HAP-1 (cell line): ENCODE data around the gene GET4.

Experiments used
- DNase-seq, 2 experiments: peaks; one replicate each; pipeline ENCODE4 v3.0.0-alpha.2; 2016 to 2020; ENCODE audit warnings: low spot score in 2 of 2
- H3K27me3 ChIP-seq: fragments of 250-450 bp; sonication (Bioruptor Pico); 2 replicates; pipeline ENCODE4 v1.5.1; 2020; ENCODE audit warnings: low read depth, mild to moderate bottlenecking, moderate library complexity
- H3K36me3 ChIP-seq: fragments of 250-450 bp; sonication (Bioruptor Pico); replicated peaks from 2 replicates; pipeline ENCODE4 v1.5.1; 2020; ENCODE audit warnings: mild to moderate bottlenecking
- H3K4me1 ChIP-seq: fragments of 250-450 bp; sonication (Bioruptor Pico); 2 replicates; pipeline ENCODE4 v1.5.1; 2020; ENCODE audit warnings: mild to moderate bottlenecking
- H3K4me3 ChIP-seq: fragments of 250-450 bp; sonication (Bioruptor Pico); 2 replicates; pipeline ENCODE4 v1.5.1; 2020; ENCODE audit warnings: mild to moderate bottlenecking, moderate library complexity
- H3K9me3 ChIP-seq: fragments of 250-450 bp; sonication (Bioruptor Pico); 2 replicates; pipeline ENCODE4 v1.5.1; 2020; ENCODE audit warnings: mild to moderate bottlenecking, moderate library complexity
- in situ Hi-C: fragments of 300-500 bp; cut with MboI; formaldehyde crosslinking; loops from 3 replicates; pipeline ENCODE4 v1.14.3; 2020; ENCODE audit warnings: low sequenced_read_pairs, inconsistent platforms, mixed read lengths

The GET4 gene

GRCh38 chr7:929311-929711 is 53.0 kb downstream of the GET4 start:
- H3K36me3 ChIP-seq: no peaks in the 10 kb centered on the region
- H3K27me3 ChIP-seq: no peaks in the 10 kb centered on the region
- no peak for DNase-seq
- no peak overlapping the region for H3K4me3 ChIP-seq
- in situ Hi-C loops: no loop called here
- H3K9me3 ChIP-seq: no peaks in the 10 kb centered on the region
- no peaks in the 10 kb centered on the region for H3K4me1 ChIP-seq

GRCh38 chr7:930975-931758 is 54.8 kb downstream of the GET4 start:
- H3K9me3 ChIP-seq: no peaks in the 10 kb centered on the region
- H3K36me3 ChIP-seq: no peaks in the 10 kb centered on the region
- H3K4me1 ChIP-seq: no peaks in the 10 kb centered on the region
- no peak overlapping the region for H3K4me3 ChIP-seq
- no peak for DNase-seq
- H3K27me3 ChIP-seq: no peaks in the 10 kb centered on the region
- in situ Hi-C loops: no loop called here

- in situ Hi-C loops: no loop called here
- Histone ChIP-seq H3K36me3 (no peaks in the 10 kb centered on the region), H3K4me1 (no peaks in the 10 kb centered on the region), H3K9me3 (no peaks in the 10 kb centered on the region), H3K4me3 (no peak overlapping the region), H3K27me3 (no peaks in the 10 kb centered on the region)
- no peak for DNase-seq
Observed at GRCh38 chr7:931871-932650, 55.7 kb downstream of the GET4 start.

- no peak for DNase-seq
- in situ Hi-C loops: no loop called here
- Histone ChIP-seq H3K9me3 (no peaks in the 10 kb centered on the region), H3K36me3 (no peaks in the 10 kb centered on the region), H3K4me1 (no peaks in the 10 kb centered on the region), H3K27me3 (no peaks in the 10 kb centered on the region), H3K4me3 (no peak overlapping the region)
Observed at GRCh38 chr7:932651-932975, 56.3 kb downstream of the GET4 start.

GRCh38 chr7:934469-935163 is 58.3 kb downstream of the GET4 start:
- no peaks in the 10 kb centered on the region for H3K36me3 ChIP-seq
- H3K4me3 ChIP-seq: no peak overlapping the region
- in situ Hi-C loops: no loop called here
- H3K9me3 ChIP-seq: no peaks in the 10 kb centered on the region
- H3K27me3 ChIP-seq: no peaks in the 10 kb centered on the region
- no peaks in the 10 kb centered on the region for H3K4me1 ChIP-seq
- DNase-seq: no peak

GRCh38 chr7:935164-935873 is 59.0 kb downstream of the GET4 start:
- Histone ChIP-seq H3K4me3 (no peak overlapping the region), H3K36me3 (no peaks in the 10 kb centered on the region)
- DNase-seq: no peak

GRCh38 chr7:935874-936385 is 59.6 kb downstream of the GET4 start:
- no peak for DNase-seq
- Histone ChIP-seq H3K36me3 (no peaks in the 10 kb centered on the region), H3K4me1 (no peaks in the 10 kb centered on the region), H3K27me3 (no peaks in the 10 kb centered on the region), H3K4me3 (no peak overlapping the region), H3K9me3 (no peaks in the 10 kb centered on the region)
- in situ Hi-C loops: no loop called here

More at GRCh38 chr7:935164-935873, 59.0 kb downstream of the GET4 start:
- in situ Hi-C loops: no loop called here
- no peaks in the 10 kb centered on the region for H3K27me3 ChIP-seq
- no peaks in the 10 kb centered on the region for H3K9me3 ChIP-seq
- no peaks in the 10 kb centered on the region for H3K4me1 ChIP-seq

GRCh38 chr7:936386-937054 is 60.2 kb downstream of the GET4 start:
- peak in 1 of 2 experiments; percentile 35 for DNase-seq
- H3K36me3 ChIP-seq: no peaks in the 10 kb centered on the region
- H3K9me3 ChIP-seq: no peaks in the 10 kb centered on the region
- H3K4me1 ChIP-seq: no peaks in the 10 kb centered on the region
- no peaks in the 10 kb centered on the region for H3K27me3 ChIP-seq
- in situ Hi-C loops: no loop called here
- no peak overlapping the region for H3K4me3 ChIP-seq

GRCh38 chr7:937856-938484 is 61.6 kb downstream of the GET4 start:
- no peak for DNase-seq
- Histone ChIP-seq H3K9me3 (no peaks in the 10 kb centered on the region), H3K4me3 (no peak overlapping the region), H3K36me3 (no peaks in the 10 kb centered on the region), H3K4me1 (no peaks in the 10 kb centered on the region), H3K27me3 (no peaks in the 10 kb centered on the region)
- in situ Hi-C loops: no loop called here

- Histone ChIP-seq H3K9me3 (no peaks in the 10 kb centered on the region), H3K36me3 (no peaks in the 10 kb centered on the region), H3K27me3 (no peaks in the 10 kb centered on the region), H3K4me3 (no peak overlapping the region), H3K4me1 (no peaks in the 10 kb centered on the region)
- DNase-seq: no peak
- in situ Hi-C loops: no loop called here
Observed at GRCh38 chr7:938546-939185, 62.3 kb downstream of the GET4 start.

GRCh38 chr7:939843-940242 is 63.5 kb downstream of the GET4 start:
- Histone ChIP-seq H3K27me3 (no peaks in the 10 kb centered on the region), H3K4me3 (no peak overlapping the region), H3K4me1 (no peaks in the 10 kb centered on the region), H3K9me3 (no peaks in the 10 kb centered on the region), H3K36me3 (no peaks in the 10 kb centered on the region)
- in situ Hi-C loops: no loop called here
- DNase-seq: no peak

GRCh38 chr7:940599-941408 is 64.5 kb downstream of the GET4 start:
- H3K4me1 ChIP-seq: no peaks in the 10 kb centered on the region

More at GRCh38 chr7:940599-941408, 64.5 kb downstream of the GET4 start:
- DNase-seq: no peak
- H3K9me3 ChIP-seq: no peaks in the 10 kb centered on the region
- no peaks in the 10 kb centered on the region for H3K36me3 ChIP-seq
- H3K27me3 ChIP-seq: no peaks in the 10 kb centered on the region
- no peak overlapping the region for H3K4me3 ChIP-seq
- in situ Hi-C loops: no loop called here
